ENCODE measurements around the gene GPS1. TPM values are rescaled to one million over a fixed set of nuclear protein-coding genes. Genes with fewer than 3 reads are reported as not detected.

Gene GPS1
- total RNA-seq, 2 experiments from 2014 or later = 69.0 to 75.6 TPM

DNA sequence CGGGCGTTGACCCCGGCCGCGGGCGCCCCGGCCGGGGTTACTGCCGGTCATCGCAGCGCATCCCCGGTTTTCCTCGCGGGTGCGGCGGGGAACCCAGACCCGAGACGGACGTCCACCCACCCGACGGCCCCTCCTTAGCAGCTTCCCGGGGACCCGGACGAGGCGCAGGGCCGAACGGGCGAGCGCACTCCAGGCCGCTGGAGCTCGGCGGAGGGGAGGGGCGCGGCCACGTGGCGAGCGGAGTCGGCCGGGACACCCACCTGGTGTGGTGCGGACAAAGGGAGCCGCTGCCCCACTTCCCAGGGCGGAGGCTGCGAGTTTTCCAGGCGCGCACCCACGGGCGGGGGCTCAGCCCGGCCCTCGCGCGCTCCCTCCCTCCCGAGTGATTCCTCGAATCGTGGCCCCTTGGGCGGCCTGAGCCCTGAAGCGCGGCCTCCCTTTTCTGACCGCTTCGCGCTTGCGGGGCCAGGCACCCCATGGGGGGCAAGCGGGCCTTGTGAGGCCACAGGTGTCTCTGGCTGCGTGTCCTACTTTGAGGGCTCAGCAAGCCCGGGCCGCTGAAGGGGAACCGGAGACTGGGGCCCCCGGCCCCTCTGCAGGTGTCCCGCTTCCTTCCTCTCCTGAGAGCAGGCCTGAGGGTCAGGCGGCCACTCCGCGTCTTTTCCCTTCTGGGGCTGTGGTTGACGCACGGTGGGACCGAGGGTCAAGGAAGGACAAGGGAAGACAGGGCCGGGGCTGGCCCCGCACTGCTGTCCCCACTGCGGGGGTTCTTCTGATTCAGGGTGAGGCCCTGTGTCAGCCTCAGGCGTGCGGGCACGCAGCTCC lies 47.5 kb downstream of the GPS1 start:
- no peaks in the 10 kb centered on the region for H3K27me3 Mint-ChIP-seq
- no peak for DNase-seq
- POLR2A ChIA-PET = interaction anchor here (0.8 to 3.2 kb wide), 17 partner anchors 10 to 199 kb away, joined by 3 to 15 read pairs (median 4); partner anchors contain the start of genes CENPX, DCXR, LRRC45 and SLC16A3
- H3K4me3 Mint-ChIP-seq = peak overlapping the region; percentile 78
- CTCF ChIA-PET = interaction anchor here (0.6 to 1.6 kb wide), 8 partner anchors 8 to 87 kb away, joined by 3 to 8 read pairs (median 4); partner anchors contain the start of genes CENPX, DCXR and LRRC45
- H3K4me1 Mint-ChIP-seq = peaks cover 24% of the 10 kb centered on the region
- peaks cover 5% of the 10 kb centered on the region for H3K36me3 Mint-ChIP-seq (ENCODE audit: low read depth)
- H3K9me3 Mint-ChIP-seq = no peaks in the 10 kb centered on the region
- H3K27ac Mint-ChIP-seq = peak overlapping the region; percentile 81

DNA sequence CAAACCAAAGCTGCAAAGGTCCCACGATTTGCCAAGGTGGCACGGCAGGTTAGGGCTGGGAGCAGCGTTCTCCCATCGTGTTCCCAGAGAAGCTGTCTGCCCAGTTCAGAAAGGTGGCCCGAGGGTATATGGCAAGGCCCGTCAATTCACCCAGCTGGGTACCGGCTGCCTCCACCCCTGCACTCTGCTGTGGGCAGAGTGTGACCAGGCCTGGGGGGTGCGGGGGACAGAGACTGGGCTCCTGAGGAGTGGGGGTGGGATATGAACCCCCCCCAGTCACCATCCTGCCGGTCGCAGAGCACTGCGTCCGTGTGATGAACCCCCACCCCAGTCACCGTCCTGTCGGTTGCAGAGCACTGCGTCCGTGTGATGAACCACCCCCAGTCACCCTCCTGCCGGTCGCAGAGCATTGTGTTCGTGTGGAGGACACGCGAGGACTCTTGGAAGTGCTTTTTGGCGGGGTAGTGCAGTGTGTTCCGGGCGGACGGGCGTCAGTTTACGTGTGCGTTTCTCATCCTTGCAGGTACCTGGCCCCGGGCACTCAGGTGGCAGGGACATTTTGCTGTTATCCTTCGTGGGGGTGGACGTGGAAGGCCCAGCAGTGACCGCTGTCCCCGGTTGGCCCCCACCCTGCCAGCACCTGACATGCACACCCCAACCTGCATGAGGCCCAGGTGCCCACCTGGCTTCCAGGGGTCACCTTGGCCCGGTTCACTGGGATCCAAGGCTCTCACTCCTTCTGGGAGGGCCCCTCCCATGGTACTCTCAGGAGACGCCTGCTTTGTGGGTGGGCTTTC lies 49.0 kb downstream of the GPS1 start:
- CTCF ChIA-PET = interaction anchor here (0.6 kb wide), 1 partner anchor 196 kb away, joined by 3 read pairs; no protein-coding TSS in a partner anchor
- H3K36me3 Mint-ChIP-seq (ENCODE audit: low read depth) = peaks cover 4% of the 10 kb centered on the region

GRCh38 chr17:82101301-82101715 lies 49.6 kb downstream of the GPS1 start:
- no peak for DNase-seq
- Mint-ChIP-seq H3K36me3 (ENCODE audit: low read depth) (no peaks in the 10 kb centered on the region), H3K27ac (no peak overlapping the region), H3K4me3 (no peak overlapping the region), H3K9me3 (no peaks in the 10 kb centered on the region), H3K4me1 (peaks cover 30% of the 10 kb centered on the region), H3K27me3 (no peaks in the 10 kb centered on the region)
- ChIA-PET CTCF (no interaction called here), POLR2A (interaction anchor here (1.0 to 1.5 kb wide), 2 partner anchors 50 to 71 kb away, joined by 3 read pairs; no protein-coding TSS in a partner anchor)

More for the DNA sequence above, 49.0 kb downstream of the GPS1 start:
- H3K27me3 Mint-ChIP-seq = no peaks in the 10 kb centered on the region
- no peaks in the 10 kb centered on the region for H3K9me3 Mint-ChIP-seq
- no peak overlapping the region for H3K27ac Mint-ChIP-seq
- POLR2A ChIA-PET = interaction anchor here (1.0 to 3.2 kb wide), 3 partner anchors 50 to 70 kb away, joined by 3 to 9 read pairs (median 3); partner anchors contain the start of gene DCXR
- H3K4me3 Mint-ChIP-seq = no peak overlapping the region
- no peak for DNase-seq
- H3K4me1 Mint-ChIP-seq = peaks cover 28% of the 10 kb centered on the region

DNA sequence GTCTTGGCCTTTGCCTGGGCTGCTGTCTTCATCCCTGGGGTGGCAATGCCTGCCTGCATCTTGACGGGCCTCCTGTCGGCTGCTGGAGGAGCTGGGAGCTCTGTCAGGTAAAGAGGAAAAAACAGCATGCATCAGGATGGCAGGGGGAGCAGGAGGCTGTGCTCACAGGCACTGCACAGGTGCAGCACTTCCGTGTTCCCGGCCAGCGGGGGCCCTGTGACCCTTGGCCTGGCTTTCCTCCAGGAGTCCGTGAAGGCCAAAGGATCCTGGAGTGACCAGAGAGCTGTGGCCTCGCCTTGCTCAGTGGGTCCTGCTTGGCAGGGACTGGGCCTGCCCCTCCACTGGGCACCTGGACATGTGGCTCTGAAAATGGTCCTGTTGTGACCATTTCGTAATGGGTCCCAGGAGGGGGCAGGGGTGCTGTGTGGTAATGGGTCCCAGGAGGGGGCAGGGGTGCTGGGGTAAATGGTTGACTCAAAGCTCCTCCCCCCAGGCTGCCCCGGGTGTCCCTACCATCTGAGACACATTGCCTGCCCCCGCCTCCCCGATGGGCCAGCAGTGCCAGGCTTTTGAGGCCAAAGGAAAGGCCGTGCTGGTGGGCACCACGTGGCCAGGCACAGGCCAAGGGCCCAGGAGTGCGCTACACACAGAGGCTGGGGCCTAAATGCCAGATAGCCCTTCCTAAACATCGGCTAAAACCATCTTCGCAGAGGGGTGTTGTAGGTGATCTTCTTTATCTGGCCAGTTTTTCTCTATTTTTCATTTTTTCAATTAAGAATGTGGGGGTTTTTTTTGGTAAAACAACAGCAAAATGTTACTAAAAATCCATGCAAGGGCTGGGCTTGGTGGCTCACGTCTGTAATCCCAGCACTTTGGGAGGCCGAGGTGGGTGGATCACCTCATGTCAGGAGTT lies 50.3 kb downstream of the GPS1 start:
- no peaks in the 10 kb centered on the region for H3K9me3 Mint-ChIP-seq
- H3K4me1 Mint-ChIP-seq = peaks cover 32% of the 10 kb centered on the region
- H3K27me3 Mint-ChIP-seq = no peaks in the 10 kb centered on the region
- H3K27ac Mint-ChIP-seq = no peak overlapping the region
- POLR2A ChIA-PET = interaction anchor here (1.0 kb wide), 1 partner anchor 51 kb away, joined by 3 read pairs; no protein-coding TSS in a partner anchor
- DNase-seq = no peak
- H3K4me3 Mint-ChIP-seq = no peak overlapping the region
- CTCF ChIA-PET = no interaction called here
- H3K36me3 Mint-ChIP-seq (ENCODE audit: low read depth) = no peaks in the 10 kb centered on the region

- Mint-ChIP-seq H3K27me3 (no peaks in the 10 kb centered on the region), H3K4me1 (peaks cover 43% of the 10 kb centered on the region), H3K4me3 (no peak overlapping the region), H3K27ac (no peak overlapping the region), H3K9me3 (no peaks in the 10 kb centered on the region), H3K36me3 (ENCODE audit: low read depth) (no peaks in the 10 kb centered on the region)
- CTCF ChIA-PET = no interaction called here
- POLR2A ChIA-PET = no interaction called here
- no peak for DNase-seq
These were observed 52.1 kb downstream of the GPS1 start for GRCh38 chr17:82103553-82104451.

DNA sequence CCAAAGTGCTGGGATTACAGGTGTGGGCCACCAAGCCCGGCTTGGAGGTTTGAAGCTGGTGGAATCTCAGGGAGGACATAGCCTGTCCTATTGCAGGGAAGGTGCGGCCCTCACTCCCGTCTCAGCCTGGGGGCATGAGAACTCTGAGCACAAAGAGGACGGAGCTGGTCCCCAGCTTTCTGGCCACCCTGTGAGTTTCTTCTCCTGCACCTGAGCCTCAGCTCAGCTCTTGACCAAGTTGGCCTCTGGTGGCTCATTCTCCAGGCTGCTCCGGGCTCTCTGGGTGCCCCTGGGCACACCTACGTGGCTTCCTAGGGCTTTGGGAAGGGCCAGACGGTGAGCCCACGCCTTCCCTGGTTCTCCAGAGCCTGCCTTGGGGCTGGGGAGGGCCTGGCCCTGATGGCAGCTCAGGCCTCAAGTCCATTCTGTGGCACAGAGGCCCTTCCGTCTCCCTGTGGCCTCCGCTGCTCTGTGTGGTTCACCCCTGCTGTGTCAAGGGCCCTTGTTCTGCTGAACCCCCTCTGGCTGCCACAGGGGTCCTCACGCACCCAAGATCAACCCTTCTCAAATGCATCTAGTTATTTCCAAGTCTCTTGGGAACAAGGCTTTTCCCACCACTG lies 53.2 kb downstream of the GPS1 start:
- no peak for DNase-seq
- ChIA-PET CTCF (no interaction called here), POLR2A (interaction anchor here (1.8 to 3.9 kb wide), 3 partner anchors 9 to 67 kb away, joined by 6 to 21 read pairs (median 7); partner anchors contain the start of gene DCXR)
- H3K4me3 Mint-ChIP-seq = peak overlapping the region; percentile 84
- no peaks in the 10 kb centered on the region for H3K36me3 Mint-ChIP-seq (ENCODE audit: low read depth)
- H3K4me1 Mint-ChIP-seq = peaks cover 41% of the 10 kb centered on the region
- no peaks in the 10 kb centered on the region for H3K27me3 Mint-ChIP-seq
- no peaks in the 10 kb centered on the region for H3K9me3 Mint-ChIP-seq
- H3K27ac Mint-ChIP-seq = peak overlapping the region; percentile 94

GRCh38 chr17:82105417-82105881 lies 53.8 kb downstream of the GPS1 start:
- H3K36me3 Mint-ChIP-seq (ENCODE audit: low read depth) = no peaks in the 10 kb centered on the region
- POLR2A ChIA-PET = interaction anchor here (1.0 to 3.9 kb wide), 7 partner anchors 9 to 159 kb away, joined by 3 to 21 read pairs (median 6); partner anchors contain the start of genes CENPX, DCXR and LRRC45
- no peak for DNase-seq
- peaks cover 43% of the 10 kb centered on the region for H3K4me1 Mint-ChIP-seq
- H3K27ac Mint-ChIP-seq = peak overlapping the region; percentile 94
- peak overlapping the region; percentile 84 for H3K4me3 Mint-ChIP-seq
- no peaks in the 10 kb centered on the region for H3K27me3 Mint-ChIP-seq
- CTCF ChIA-PET = interaction anchor here (0.6 to 2.1 kb wide), 8 partner anchors 12 to 226 kb away, joined by 3 to 13 read pairs (median 4); partner anchors contain the start of gene DCXR
- H3K9me3 Mint-ChIP-seq = no peaks in the 10 kb centered on the region

- H3K27me3 Mint-ChIP-seq = no peaks in the 10 kb centered on the region
- peak; percentile 72 for DNase-seq
- H3K27ac Mint-ChIP-seq = peak overlapping the region; percentile 94
- ChIA-PET POLR2A (interaction anchor here (0.7 to 3.9 kb wide), 12 partner anchors 8 to 423 kb away, joined by 3 to 21 read pairs (median 4); partner anchors contain the start of genes ARL16, CENPX, DCXR and DUS1L), CTCF (interaction anchor here (0.6 to 2.1 kb wide), 11 partner anchors 11 to 226 kb away, joined by 3 to 13 read pairs (median 5); partner anchors contain the start of gene DCXR)
- H3K36me3 Mint-ChIP-seq (ENCODE audit: low read depth) = no peaks in the 10 kb centered on the region
- H3K4me3 Mint-ChIP-seq = peak overlapping the region; percentile 84
- peaks cover 45% of the 10 kb centered on the region for H3K4me1 Mint-ChIP-seq
- no peaks in the 10 kb centered on the region for H3K9me3 Mint-ChIP-seq
These were observed 54.4 kb downstream of the GPS1 start for GRCh38 chr17:82105882-82106687.

DNA sequence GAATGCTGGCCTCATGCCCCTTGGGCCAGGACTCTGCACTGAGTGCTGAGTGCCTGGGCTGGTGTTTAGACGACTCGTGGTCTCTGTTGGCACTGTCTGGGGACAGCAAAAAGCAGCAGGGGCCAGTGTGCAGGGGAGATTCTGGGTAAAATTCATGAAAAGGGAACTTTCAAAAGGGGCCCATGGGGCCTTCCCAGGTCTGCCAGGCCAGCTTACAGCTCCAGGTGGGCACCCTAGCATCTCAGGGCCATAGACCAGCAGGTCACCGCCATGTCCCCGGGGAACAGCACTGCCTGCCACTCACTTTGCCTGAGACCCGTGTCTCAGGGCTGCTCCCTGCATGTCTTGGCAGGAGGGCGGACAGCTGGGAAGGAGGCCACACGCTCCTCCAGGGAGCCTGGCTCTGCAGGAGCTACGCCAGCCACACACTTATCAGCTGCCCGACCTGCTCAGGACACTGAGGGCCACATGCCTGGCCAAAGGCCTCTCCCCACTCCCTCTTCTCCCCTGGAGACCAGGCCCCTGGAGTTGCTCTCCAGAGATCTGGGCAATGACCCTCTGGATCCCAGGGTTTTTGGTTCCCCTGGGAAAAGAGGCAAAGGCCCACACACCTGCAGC lies 55.1 kb downstream of the GPS1 start:
- CTCF ChIA-PET = interaction anchor here (0.9 to 2.1 kb wide), 11 partner anchors 8 to 227 kb away, joined by 3 to 13 read pairs (median 5); partner anchors contain the start of gene DCXR
- H3K4me1 Mint-ChIP-seq = peaks cover 45% of the 10 kb centered on the region
- no peak for DNase-seq
- H3K27me3 Mint-ChIP-seq = no peaks in the 10 kb centered on the region
- peak overlapping the region; percentile 84 for H3K4me3 Mint-ChIP-seq
- H3K9me3 Mint-ChIP-seq = no peaks in the 10 kb centered on the region
- POLR2A ChIA-PET = interaction anchor here (0.7 to 3.9 kb wide), 12 partner anchors 9 to 423 kb away, joined by 3 to 21 read pairs (median 4); partner anchors contain the start of genes ARL16, CENPX, DCXR and DUS1L
- no peaks in the 10 kb centered on the region for H3K36me3 Mint-ChIP-seq (ENCODE audit: low read depth)
- H3K27ac Mint-ChIP-seq = peak overlapping the region; percentile 94
